ENCODE data around the gene MIOX.

DNA sequence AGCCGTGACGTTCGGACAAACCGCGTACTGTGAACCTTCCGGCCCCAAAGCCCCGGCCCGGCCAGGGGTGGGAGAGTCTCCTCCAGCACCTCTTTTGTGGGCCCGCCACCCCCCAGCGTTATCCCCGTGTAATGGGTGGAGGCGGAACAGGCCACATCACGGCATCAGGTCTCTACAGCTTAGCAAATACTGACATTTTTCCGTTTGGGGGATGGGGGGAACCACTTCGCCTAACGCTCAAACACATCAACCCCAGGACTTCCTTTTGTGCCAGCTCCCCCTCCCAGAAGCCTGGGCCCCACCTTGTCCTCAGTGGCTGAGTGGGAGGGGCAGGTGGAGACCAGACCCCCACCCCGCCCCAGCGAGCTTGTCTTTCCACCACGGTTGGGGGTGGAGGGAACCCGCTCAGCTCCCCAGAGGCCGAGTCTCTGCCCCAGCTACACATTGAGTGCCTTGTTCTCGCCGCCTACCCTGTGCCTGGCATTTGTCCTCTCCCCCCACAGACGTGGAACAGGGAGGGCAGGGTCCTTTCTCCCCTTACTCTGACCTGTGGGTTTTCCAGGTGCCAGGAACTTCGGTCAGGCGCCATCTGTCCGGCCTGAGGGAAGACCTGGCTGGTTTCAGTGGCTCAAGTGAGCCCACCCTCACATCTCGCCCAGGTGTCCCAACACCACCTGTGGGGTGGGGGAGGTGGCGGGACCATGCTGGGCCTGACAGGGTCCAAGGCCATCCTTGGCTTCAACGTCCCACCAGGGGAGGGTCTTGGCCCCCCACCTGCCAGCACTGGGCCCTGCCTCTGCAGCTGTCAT lies 41.4 kb upstream of the MIOX start:
- TF ChIP-seq POLR2A (IDR thresholded peaks at IDR 0.05) (no peak), CTCF (IDR thresholded peaks at IDR 0.05) (no peak)
